Renal pelvis (tissue), 4 donors: ENCODE results near the gene CDHR1. TPM values are rescaled to one million over a fixed set of nuclear protein-coding genes. Genes with fewer than 3 reads are reported as not detected.
"Not testable (repeated sequence)": the region's sequence is repeated elsewhere in the genome, so short reads cannot be mapped to it uniquely, and the experiment has no call there.

Experiments
- DNase-seq: peaks from one replicate; pipeline ENCODE4 v3.0.0-alpha.2; 2013
- polyA plus RNA-seq, 3 donors: library from polyadenylated mRNA; unstranded; fragments of 120-200 nt; gene quantifications; one replicate each; pipeline ENCODE4 v1.2.1, GENCODE V29; 2013; ENCODE audit not compliant: insufficient read length in 3 of 3

The CDHR1 gene
- polyA plus RNA-seq, 3 donors = 0.65 to 1.3 (median 1.2) TPM

DNA sequence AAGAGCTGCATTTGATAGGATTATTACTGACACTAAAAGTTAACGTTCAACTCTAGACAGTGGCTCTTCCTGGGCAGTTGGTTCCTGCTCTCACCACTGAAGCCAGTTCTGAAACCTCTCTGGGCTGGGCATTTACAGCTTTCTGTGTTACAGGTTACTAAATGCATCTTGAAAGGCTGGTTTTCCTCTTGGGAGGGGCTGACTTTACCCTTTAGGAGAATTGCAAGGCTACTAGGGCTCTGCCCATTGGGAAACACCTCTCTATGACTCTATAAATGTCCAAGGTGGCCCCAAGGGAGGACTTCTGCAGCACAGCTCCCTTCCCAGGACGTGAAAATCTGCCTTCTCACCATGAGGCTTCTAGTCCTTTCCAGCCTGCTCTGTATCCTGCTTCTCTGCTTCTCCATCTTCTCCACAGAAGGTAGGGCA lies 20.8 kb upstream of the CDHR1 start, which contains the start of gene GPR15LG:
Gene GPR15LG, plus strand, starts transcription at position 301 of the 429 bp plus-strand sequence. Its CDS starts 51 bp downstream, at position 352.
- no peak for DNase-seq

DNA sequence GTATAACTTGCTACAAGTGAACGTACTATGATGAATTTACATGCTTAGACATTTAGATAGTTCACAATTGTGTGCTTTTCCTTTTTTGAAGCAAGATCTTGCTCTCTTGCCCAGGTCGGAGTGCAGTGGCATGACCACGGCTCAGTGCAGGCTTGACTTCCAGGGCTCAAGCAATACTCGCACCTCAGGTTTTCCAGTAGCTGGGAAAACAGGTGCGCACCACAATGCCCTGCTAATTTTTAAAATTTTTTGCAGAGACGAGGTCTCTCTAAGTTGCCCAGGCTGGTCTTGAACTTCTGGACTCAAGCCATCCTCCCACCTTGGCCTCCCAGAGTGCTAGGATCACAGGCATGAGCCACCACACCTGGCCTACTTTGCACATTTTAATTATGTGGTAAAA lies 18.9 kb upstream of the CDHR1 start:
- DNase-seq = no peak

- DNase-seq = no peak
These were observed 18.0 kb upstream of the CDHR1 start for GRCh38 chr10:84176351-84176750.

DNA sequence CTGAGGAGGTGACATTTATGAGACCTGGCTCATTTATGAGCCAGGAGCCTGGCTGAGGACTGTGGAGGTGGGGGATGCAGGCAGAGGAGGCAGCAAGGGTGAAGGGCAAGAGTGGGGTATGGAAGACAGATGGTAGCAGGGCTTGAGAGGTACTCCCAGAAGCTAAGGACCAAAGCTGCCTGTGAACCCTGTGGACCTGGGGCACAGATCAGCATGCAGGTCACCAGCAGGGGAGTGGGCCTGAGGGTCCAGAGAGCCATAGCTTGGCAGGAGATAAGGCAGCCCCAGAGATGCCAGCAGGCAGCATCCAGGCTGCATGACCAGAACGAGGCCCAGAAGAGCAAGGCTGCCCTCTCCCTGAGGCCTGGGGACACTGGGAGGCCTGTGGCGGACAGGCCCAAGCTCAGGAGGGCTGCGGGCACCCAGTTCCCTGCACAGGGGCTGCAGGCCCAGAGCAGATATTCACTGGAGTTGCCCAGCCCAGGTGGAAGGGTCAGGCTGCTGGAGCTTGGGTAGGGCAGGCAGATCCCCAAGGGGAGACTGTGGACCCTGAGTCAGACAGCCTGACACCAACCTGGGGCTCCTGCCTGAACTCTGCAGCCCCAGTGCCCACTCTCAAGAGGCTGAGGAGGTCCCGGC lies 17.4 kb upstream of the CDHR1 start:
- DNase-seq = no peak

DNA sequence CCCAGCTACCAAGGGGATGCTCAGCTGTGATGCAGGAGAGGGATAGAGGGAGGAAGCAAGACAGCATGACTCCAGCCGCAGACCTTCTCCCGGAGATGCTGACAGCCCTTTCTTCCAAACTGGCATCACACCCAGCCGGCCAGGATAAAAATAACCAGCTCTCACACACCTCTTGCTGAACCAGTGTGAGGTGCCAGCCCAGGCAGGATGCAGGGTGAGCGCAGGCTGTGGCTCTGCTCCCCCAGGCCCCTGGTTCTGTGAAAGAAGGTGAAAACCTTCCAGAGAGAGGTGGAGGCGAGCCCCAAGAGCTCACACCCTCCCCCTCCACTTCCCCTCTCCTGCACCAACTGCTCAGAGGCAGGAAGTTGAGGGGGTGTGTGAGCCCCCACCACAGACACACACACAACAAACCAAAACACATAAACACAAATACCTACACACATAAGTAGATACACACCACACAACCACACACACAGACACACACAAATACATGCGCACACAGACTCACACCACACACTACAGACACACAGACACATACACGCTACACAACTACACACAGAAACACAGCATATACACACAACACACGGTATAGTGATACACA lies 16.7 kb upstream of the CDHR1 start:
- no peak for DNase-seq

DNA sequence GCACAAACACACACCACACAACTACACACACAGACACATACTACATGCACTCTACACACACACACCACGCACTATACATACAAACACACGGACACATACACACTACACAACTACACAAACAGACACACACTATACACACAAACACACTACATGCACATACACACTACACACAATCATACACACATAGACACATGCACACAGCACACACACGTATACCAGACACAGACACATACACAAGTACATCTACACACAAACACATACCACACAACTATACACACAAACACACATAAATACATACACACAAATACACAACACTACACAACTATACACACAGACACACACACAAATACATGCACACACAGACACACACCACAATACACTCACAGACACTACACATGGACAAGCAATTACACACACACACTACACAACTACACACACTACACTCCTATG lies 16.2 kb upstream of the CDHR1 start:
- no peak for DNase-seq

GRCh38 chr10:84179059-84179710 lies 15.2 kb upstream of the CDHR1 start:
- peak; percentile 26 for DNase-seq

DNA sequence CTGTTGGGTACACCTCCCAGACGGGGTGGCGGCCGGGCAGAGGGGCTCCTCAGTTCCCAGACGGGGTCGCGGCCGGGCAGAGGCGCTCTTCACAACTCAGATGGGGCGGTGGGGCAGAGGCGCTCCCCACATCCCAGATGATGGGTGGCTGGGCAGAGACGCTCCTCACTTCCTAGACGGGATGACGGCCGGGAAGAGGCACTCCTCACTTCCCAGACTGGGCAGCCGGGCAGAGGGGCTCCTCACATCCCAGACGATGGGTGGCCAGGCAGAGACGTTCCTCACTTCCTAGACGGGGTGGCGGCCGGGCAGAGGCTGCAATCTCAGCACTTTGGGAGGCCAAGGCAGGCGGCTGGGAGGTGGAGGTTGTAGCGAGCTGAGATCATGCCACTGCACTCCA lies 14.0 kb upstream of the CDHR1 start:
- DNase-seq = not testable (repeated sequence)

GRCh38 chr10:84181631-84182030 lies 12.7 kb upstream of the CDHR1 start:
- no peak for DNase-seq

GRCh38 chr10:84184517-84184916 lies 9.8 kb upstream of the CDHR1 start:
- no peak for DNase-seq

DNA sequence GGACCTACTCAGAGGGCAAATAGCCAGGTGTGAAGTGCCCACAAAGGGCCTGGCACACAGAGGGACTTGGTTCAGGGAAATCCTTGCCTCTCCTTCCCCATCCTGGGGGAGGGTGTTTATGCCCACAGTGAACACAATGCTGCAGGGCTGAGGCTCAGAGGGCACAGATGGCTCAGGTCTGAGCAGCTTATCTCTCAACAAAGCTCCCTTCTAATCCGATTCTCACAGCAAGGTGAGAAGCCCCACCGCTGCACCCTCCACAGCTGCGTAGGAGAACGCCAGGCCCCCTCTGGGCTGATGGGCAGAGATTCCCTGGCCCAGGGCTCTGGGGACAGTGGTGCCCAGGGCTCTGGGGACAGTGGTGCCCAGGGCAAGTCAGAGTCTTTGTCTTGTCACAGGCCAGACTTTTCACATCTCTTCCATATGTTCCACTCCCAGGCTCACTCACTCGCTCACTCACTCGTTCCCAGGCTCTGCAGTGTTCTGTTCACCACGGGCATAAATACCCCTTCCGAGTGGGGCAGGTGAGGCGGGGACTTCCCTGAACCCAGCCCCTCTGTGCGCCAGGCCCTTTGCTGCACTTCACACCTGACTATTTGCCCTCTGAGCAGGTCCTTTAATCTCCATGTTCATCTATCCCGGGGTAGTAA lies 8.7 kb upstream of the CDHR1 start:
- DNase-seq = no peak

DNA sequence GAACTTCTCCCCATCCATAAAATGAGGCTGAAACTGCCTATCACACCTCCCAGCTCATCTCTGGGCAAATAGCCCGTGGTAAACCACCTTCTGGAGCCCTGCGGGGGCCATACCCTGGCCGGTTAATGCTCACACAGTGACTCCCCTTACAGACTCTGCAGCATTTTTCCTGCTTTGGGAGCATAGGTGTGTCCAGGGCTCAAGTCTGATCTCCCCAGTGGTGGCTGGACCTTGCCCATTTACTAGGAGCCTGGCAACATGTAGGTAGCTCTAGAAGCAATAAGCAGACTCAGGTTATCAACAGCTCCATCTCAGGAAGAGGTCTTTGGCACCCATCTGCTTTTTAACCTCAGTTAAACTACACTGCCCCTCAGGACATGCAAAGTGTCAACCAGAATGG lies 5.5 kb upstream of the CDHR1 start:
- DNase-seq = no peak

- no peak for DNase-seq
These were observed 3.7 kb upstream of the CDHR1 start for GRCh38 chr10:84190621-84191020.

GRCh38 chr10:84191106-84191505 lies 3.2 kb upstream of the CDHR1 start:
- DNase-seq = no peak

DNA sequence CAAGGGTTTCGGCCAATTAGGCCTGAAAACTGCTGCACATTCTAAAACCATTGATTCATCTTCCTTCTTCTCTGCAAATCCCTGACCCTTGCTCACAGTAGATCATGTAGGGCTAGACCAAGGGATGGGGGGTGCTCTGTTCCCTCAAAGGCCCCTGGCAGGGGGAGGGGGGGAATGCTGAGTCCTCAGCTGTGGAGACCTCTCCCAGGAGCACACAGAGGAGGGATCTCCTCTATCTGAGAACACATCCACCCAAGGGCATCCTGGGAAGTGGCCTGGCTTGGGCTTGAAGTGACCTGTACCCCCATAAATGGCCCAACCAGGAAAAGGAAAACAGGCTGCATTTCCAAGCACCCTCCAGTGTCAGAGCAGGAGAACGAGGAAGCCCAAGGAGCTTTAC lies 1.0 kb upstream of the CDHR1 start:
- no peak for DNase-seq

- no peak for DNase-seq
These were observed 402 bp upstream of the CDHR1 start for GRCh38 chr10:84193846-84194423.

GRCh38 chr10:84195044-84195830 lies 900 bp downstream of the CDHR1 start:
- no peak for DNase-seq

- no peak for DNase-seq
These were observed 1.7 kb downstream of the CDHR1 start for GRCh38 chr10:84196083-84196482.

GRCh38 chr10:84196941-84197340 lies 2.6 kb downstream of the CDHR1 start:
- DNase-seq = no peak

DNA sequence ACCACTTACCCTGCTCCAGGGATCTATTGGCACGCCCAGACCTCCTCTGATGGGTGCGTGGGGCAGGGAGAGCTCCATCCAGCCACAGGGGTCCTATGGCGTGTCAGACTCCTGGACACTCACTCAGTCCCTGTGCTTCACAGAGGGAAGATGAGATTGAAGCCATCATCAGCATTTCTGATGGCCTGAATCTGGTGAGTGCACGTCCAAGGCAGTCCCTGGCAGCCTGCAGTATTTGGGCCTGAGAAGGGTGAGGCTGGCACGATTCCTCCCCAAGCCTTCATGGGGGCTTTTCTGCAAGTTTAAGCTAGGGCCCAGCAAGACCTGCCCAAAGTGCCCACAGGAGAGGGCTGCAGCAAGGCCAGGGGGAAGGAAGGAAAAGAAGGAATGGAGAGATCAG lies 3.3 kb downstream of the CDHR1 start:
- DNase-seq = no peak

- no peak for DNase-seq
These were observed 4.0 kb downstream of the CDHR1 start for GRCh38 chr10:84198206-84198915.
